ENCODE measurements around the gene SCD. TPM values are rescaled to one million over a fixed set of nuclear protein-coding genes. Genes with fewer than 3 reads are reported as not detected.
A peak's percentile ranks its signal among the peaks of the same experiment; 100 is the strongest.

Gene SCD
- total and polyA plus RNA-seq, 2 of the 13 experiments (the other 11 are each of a cell fraction or from before 2014, with no cell fraction given): 492 to 512 TPM

DNA sequence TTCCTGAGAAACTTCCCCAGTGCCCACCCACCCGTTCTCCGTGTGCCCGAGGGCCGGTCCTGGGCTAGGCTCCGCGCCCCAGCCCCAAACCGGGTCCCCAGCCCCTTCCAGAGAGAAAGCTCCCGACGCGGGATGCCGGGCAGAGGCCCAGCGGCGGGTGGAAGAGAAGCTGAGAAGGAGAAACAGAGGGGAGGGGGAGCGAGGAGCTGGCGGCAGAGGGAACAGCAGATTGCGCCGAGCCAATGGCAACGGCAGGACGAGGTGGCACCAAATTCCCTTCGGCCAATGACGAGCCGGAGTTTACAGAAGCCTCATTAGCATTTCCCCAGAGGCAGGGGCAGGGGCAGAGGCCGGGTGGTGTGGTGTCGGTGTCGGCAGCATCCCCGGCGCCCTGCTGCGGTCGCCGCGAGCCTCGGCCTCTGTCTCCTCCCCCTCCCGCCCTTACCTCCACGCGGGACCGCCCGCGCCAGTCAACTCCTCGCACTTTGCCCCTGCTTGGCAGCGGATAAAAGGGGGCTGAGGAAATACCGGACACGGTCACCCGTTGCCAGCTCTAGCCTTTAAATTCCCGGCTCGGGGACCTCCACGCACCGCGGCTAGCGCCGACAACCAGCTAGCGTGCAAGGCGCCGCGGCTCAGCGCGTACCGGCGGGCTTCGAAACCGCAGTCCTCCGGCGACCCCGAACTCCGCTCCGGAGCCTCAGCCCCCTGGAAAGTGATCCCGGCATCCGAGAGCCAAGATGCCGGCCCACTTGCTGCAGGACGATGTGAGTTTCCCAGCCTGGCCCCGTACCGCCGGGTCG is at the start of gene SCD (continued):
- TF ChIP-seq, protein P1, sequence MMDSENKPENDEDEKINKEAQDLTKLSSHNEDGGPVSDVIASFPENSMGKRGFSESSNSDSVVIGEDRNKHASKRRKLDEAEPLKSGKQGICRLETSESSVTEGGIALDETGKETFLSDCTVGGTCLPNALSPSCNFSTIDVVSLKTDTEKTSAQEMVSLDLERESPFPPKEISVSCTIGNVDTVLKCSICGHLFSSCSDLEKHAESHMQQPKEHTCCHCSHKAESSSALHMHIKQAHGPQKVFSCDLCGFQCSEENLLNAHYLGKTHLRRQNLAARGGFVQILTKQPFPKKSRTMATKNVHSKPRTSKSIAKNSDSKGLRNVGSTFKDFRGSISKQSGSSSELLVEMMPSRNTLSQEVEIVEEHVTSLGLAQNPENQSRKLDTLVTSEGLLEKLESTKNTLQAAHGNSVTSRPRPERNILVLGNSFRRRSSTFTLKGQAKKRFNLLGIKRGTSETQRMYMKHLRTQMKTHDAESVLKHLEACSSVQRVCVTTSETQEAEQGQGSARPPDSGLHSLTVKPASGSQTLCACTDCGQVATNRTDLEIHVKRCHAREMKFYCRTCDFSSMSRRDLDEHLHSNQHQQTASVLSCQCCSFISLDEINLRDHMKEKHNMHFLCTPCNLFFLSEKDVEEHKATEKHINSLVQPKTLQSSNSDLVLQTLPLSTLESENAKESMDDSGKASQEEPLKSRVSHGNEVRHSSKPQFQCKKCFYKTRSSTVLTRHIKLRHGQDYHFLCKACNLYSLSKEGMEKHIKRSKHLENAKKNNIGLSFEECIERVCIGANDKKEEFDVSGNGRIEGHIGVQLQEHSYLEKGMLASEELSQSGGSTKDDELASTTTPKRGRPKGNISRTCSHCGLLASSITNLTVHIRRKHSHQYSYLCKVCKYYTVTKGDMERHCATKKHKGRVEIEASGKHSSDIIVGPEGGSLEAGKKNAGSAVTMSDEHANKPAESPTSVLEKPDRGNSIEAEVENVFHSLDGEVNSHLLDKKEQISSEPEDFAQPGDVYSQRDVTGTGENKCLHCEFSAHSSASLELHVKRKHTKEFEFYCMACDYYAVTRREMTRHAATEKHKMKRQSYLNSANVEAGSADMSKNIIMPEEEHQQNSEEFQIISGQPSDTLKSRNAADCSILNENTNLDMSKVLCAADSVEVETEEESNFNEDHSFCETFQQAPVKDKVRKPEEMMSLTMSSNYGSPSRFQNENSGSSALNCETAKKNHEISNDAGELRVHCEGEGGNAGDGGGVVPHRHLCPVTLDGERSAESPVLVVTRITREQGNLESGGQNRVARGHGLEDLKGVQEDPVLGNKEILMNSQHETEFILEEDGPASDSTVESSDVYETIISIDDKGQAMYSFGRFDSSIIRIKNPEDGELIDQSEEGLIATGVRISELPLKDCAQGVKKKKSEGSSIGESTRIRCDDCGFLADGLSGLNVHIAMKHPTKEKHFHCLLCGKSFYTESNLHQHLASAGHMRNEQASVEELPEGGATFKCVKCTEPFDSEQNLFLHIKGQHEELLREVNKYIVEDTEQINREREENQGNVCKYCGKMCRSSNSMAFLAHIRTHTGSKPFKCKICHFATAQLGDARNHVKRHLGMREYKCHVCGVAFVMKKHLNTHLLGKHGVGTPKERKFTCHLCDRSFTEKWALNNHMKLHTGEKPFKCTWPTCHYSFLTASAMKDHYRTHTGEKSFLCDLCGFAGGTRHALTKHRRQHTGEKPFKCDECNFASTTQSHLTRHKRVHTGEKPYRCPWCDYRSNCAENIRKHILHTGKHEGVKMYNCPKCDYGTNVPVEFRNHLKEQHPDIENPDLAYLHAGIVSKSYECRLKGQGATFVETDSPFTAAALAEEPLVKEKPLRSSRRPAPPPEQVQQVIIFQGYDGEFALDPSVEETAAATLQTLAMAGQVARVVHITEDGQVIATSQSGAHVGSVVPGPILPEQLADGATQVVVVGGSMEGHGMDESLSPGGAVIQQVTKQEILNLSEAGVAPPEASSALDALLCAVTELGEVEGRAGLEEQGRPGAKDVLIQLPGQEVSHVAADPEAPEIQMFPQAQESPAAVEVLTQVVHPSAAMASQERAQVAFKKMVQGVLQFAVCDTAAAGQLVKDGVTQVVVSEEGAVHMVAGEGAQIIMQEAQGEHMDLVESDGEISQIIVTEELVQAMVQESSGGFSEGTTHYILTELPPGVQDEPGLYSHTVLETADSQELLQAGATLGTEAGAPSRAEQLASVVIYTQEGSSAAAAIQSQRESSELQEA (CRISPR knock-in tag; IDR thresholded peaks at IDR 0.05; ENCODE audit: not compliant biosample characterization): no peak
- TF ChIP-seq, protein P2, sequence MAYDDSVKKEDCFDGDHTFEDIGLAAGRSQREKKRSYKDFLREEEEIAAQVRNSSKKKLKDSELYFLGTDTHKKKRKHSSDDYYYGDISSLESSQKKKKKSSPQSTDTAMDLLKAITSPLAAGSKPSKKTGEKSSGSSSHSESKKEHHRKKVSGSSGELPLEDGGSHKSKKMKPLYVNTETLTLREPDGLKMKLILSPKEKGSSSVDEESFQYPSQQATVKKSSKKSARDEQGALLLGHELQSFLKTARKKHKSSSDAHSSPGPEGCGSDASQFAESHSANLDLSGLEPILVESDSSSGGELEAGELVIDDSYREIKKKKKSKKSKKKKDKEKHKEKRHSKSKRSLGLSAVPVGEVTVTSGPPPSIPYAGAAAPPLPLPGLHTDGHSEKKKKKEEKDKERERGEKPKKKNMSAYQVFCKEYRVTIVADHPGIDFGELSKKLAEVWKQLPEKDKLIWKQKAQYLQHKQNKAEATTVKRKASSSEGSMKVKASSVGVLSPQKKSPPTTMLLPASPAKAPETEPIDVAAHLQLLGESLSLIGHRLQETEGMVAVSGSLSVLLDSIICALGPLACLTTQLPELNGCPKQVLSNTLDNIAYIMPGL (CRISPR knock-in tag; IDR thresholded peaks at IDR 0.05; ENCODE audit: borderline replicate concordance in 1 of 2, low read depth in 1 of 2): peak in 1 of 2 experiments; percentile 31; a peak in 2 of 4 replicates
- TF ChIP-seq PHF20 (CRISPR knock-in tag; IDR thresholded peaks at IDR 0.05) (peak; percentile 48), MZF1 (CRISPR knock-in tag; IDR thresholded peaks at IDR 0.05; ENCODE audit: borderline replicate concordance) (no peak)
- TF ChIP-seq, protein P3, sequence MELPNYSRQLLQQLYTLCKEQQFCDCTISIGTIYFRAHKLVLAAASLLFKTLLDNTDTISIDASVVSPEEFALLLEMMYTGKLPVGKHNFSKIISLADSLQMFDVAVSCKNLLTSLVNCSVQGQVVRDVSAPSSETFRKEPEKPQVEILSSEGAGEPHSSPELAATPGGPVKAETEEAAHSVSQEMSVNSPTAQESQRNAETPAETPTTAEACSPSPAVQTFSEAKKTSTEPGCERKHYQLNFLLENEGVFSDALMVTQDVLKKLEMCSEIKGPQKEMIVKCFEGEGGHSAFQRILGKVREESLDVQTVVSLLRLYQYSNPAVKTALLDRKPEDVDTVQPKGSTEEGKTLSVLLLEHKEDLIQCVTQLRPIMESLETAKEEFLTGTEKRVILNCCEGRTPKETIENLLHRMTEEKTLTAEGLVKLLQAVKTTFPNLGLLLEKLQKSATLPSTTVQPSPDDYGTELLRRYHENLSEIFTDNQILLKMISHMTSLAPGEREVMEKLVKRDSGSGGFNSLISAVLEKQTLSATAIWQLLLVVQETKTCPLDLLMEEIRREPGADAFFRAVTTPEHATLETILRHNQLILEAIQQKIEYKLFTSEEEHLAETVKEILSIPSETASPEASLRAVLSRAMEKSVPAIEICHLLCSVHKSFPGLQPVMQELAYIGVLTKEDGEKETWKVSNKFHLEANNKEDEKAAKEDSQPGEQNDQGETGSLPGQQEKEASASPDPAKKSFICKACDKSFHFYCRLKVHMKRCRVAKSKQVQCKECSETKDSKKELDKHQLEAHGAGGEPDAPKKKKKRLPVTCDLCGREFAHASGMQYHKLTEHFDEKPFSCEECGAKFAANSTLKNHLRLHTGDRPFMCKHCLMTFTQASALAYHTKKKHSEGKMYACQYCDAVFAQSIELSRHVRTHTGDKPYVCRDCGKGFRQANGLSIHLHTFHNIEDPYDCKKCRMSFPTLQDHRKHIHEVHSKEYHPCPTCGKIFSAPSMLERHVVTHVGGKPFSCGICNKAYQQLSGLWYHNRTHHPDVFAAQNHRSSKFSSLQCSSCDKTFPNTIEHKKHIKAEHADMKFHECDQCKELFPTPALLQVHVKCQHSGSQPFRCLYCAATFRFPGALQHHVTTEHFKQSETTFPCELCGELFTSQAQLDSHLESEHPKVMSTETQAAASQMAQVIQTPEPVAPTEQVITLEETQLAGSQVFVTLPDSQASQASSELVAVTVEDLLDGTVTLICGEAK (IDR thresholded peaks at IDR 0.05): no peak
- TF ChIP-seq, protein P3 (CRISPR knock-in tag; IDR thresholded peaks at IDR 0.05): no peak
